K562 (cell line): ENCODE data around the gene APOL2. TPM values are rescaled to one million over a fixed set of nuclear protein-coding genes. Genes with fewer than 3 reads are reported as not detected.

Experiments used
- ATAC-seq: fragments of 200-7000 bp; cut with Tn5 transposase; 3 replicates; pipeline ENCODE4 v1.9.1; 2020; ENCODE audit warnings: moderate library complexity
- BruUV-seq: library from RNA; stranded (reverse); fragments of 400-500 nt; replicated peaks from 2 replicates; lab custom pipeline; 2021; lab: Mats Ljungman, UMichigan
- CTCF ChIA-PET: fragments of 300-600 bp; formaldehyde crosslinking; extraction: SDS; loops from one replicate; lab custom pipeline; 2021; ENCODE audit warnings: low intra/inter-chr PET ratio; lab: Yijun Ruan, JAX
- POLR2A ChIA-PET: fragments of 300-600, 350-650 bp; sonication (Branson Sonifier 250); formaldehyde crosslinking; extraction: SDS; loops from one replicate; lab custom pipeline; 2021; ENCODE audit warnings: antibody characterized with exemption, inconsistent platforms; lab: Yijun Ruan, JAX
- DNase-seq, 4 experiments: peaks; one replicate each; pipeline versions ENCODE4 v3.0.0 to v3.0.0-alpha.2; 2011 to 2018; ENCODE audit warnings: low spot score in 3 of 4, mixed read lengths in 3 of 4; ENCODE audit errors: extremely low read depth in 1 of 4
- FAIRE-seq: peaks from 2 replicates; lab custom pipeline; 2011; peaks lifted over from hg19 to GRCh38; lab: Jason Lieb, UNC
- H2AFZ ChIP-seq: 2 replicates; pipeline ENCODE4 v1.6.0; 2011; ENCODE audit warnings: low read depth, low read length, control low read depth, inconsistent platforms
- H3K27ac ChIP-seq: fragments of 200-600 bp; 3 replicates; pipeline ENCODE4 v1.8.0; 2011; ENCODE audit warnings: low read depth, mild to moderate bottlenecking, control low read depth, inconsistent platforms, low read length, moderate library complexity, mixed read lengths; ENCODE audit errors: extremely low read depth
- H3K27me3 ChIP-seq, 2 experiments: fragments of 300-600 bp in 1 of 2; 2 replicates in 1 of 2; 3 replicates in 1 of 2; pipeline versions ENCODE4 v1.6.0 to v1.8.0; 2011; ENCODE audit warnings: inconsistent platforms in 2 of 2, low read length in 2 of 2, mild to moderate bottlenecking in 1 of 2, mixed read lengths in 1 of 2, moderate library complexity in 1 of 2; ENCODE audit not compliant: control insufficient read depth in 2 of 2, insufficient read depth in 2 of 2
- H3K36me3 ChIP-seq: fragments of 300-600 bp; 3 replicates; pipeline ENCODE4 v1.8.0; 2011; ENCODE audit warnings: mild to moderate bottlenecking, low read length, inconsistent platforms; ENCODE audit not compliant: control insufficient read depth, insufficient read depth
- H3K4me1 ChIP-seq, 2 experiments: fragments of 200-600 bp in 1 of 2; replicated peaks in 1 of 2; 2 replicates in 1 of 2; 3 replicates in 1 of 2; pipeline versions ENCODE4 v1.5.1 to v1.8.0; 2011; ENCODE audit warnings: inconsistent platforms in 2 of 2, low read length in 2 of 2, mild to moderate bottlenecking in 1 of 2, mixed read lengths in 1 of 2, moderate library complexity in 1 of 2; ENCODE audit not compliant: control insufficient read depth in 2 of 2, insufficient read depth in 2 of 2
- H3K4me2 ChIP-seq: 2 replicates; pipeline ENCODE4 v1.6.1; 2011; ENCODE audit warnings: low read length, control low read depth, inconsistent platforms, mixed read lengths; ENCODE audit not compliant: insufficient read depth
- H3K4me3 ChIP-seq: fragments of 200-600 bp; sonication (generic), shearing (Covaris generic); 2 replicates; pipeline ENCODE4 v1.5.1; 2016; ENCODE audit warnings: control low read depth, inconsistent platforms
- H3K79me2 ChIP-seq: fragments of 200-600 bp; 3 replicates; pipeline ENCODE4 v1.8.0; 2011; ENCODE audit warnings: low read length, inconsistent platforms; ENCODE audit not compliant: control insufficient read depth, insufficient read depth
- H3K9ac ChIP-seq, 2 experiments: 2 replicates each; pipeline versions ENCODE4 v1.6.0 to v1.6.1; 2011; ENCODE audit warnings: low read depth in 2 of 2, low read length in 2 of 2, control low read depth in 1 of 2, inconsistent platforms in 1 of 2, mild to moderate bottlenecking in 1 of 2, mixed read lengths in 1 of 2; ENCODE audit not compliant: insufficient read depth in 1 of 2
- H3K9me1 ChIP-seq: one replicate; pipeline ENCODE4 v1.6.0; 2011; ENCODE audit warnings: inconsistent platforms, mild to moderate bottlenecking, low read length, moderate library complexity; ENCODE audit not compliant: control insufficient read depth, insufficient read depth
- H3K9me3 ChIP-seq: replicated peaks from 2 replicates; pipeline ENCODE4 v1.5.1; 2011; ENCODE audit warnings: low read depth, low read length, inconsistent platforms; ENCODE audit not compliant: control insufficient read depth, insufficient read depth
- H4K20me1 ChIP-seq: replicated peaks from 2 replicates; pipeline ENCODE4 v1.6.1; 2011; ENCODE audit warnings: low read length, inconsistent platforms, mixed read lengths; ENCODE audit not compliant: control insufficient read depth, insufficient read depth
- L3MBTL2 ChIP-seq: fragments of 450-650 bp; IDR thresholded peaks from 2 replicates; pipeline ENCODE4 v1.6.1; 2016; ENCODE audit warnings: mild to moderate bottlenecking, moderate library complexity
- MEIS2 ChIP-seq: fragments of 450-650 bp; IDR thresholded peaks from 2 replicates; pipeline ENCODE4 v1.6.1; 2014; ENCODE audit warnings: mild to moderate bottlenecking; ENCODE audit not compliant: partially characterized antibody
- NFIC ChIP-seq: fragments of 450-650 bp; IDR thresholded peaks from 2 replicates; pipeline ENCODE4 v1.6.1; 2017; ENCODE audit warnings: mild to moderate bottlenecking, inconsistent platforms
- SIN3B ChIP-seq: fragments of 450-650 bp; IDR thresholded peaks from 2 replicates; pipeline ENCODE4 v1.6.1; 2017; ENCODE audit warnings: low read depth, mild to moderate bottlenecking, moderate library complexity
- TAF9B ChIP-seq: fragments of 450-650 bp; IDR thresholded peaks from 2 replicates; pipeline ENCODE4 v1.6.1; 2018; ENCODE audit warnings: mild to moderate bottlenecking; ENCODE audit not compliant: partially characterized antibody
- ZNF184 ChIP-seq: sonication (generic); formaldehyde crosslinking; IDR thresholded peaks from 2 replicates; pipeline ENCODE4 v1.5.0; 2020; ENCODE audit warnings: missing genetic modification reagents
- ZNF507 ChIP-seq: conservative IDR thresholded peaks from 2 replicates; pipeline ENCODE4 v1.6.1; 2017; ENCODE audit warnings: missing genetic modification characterization, missing compliant biosample characterization
- WGBS: fragments of 100-300 bp; shearing (Covaris generic); methylation state at CpG from one replicate; pipeline ENCODE4 v1.1.6; 2016; ENCODE audit warnings: low coverage, mixed read lengths; ENCODE audit not compliant: insufficient coverage; ENCODE audit errors: missing lambda C conversion rate; 5-methylcytosine and 5-hydroxymethylcytosine counted together
- in situ Hi-C: fragments of 300-500 bp; cut with MboI; formaldehyde crosslinking; loops from 4 replicates; pipeline ENCODE4 v1.15.0; 2018; ENCODE audit warnings: inconsistent platforms, mixed read lengths
- intact Hi-C: fragments of 100-400 bp; cut with micrococcal nuclease; formaldehyde crosslinking; loops from 2 replicates; pipeline ENCODE4 v1.14.2; 2022
- polyA plus RNA-seq, 8 experiments: library from polyadenylated mRNA; depleted of rRNA in 4 of 8; stranded (reverse) in 5 of 8; unstranded in 3 of 8; fragments of >200 nt; fragmentation: Nextera tagmentation in 2 of 8; fragmentation: Illumina TruSeq in 1 of 8; extraction: Ambion mirVana in 2 of 8; extraction: Trizol in 1 of 8; gene quantifications; 2 replicates each; pipeline versions ENCODE4 v1.2.1 to v1.2.3, GENCODE V29; 2011 to 2014; ENCODE audit warnings: inconsistent platforms in 1 of 8, missing spikeins in 1 of 8
- total RNA-seq, 7 experiments: library from RNA; depleted of rRNA in 6 of 7; stranded (reverse); fragments of >200 nt in 6 of 7; fragmentation: Illumina TruSeq in 2 of 7; extraction: Trizol in 2 of 7; gene quantifications; 2 replicates each; pipeline versions ENCODE4 v1.2.1 to v1.2.3, GENCODE V29; 2011 to 2021; ENCODE audit warnings: low replicate concordance in 1 of 7

The APOL2 gene
- total and polyA plus RNA-seq, 9 of the 15 experiments (the other 6 are each of a cell fraction or from before 2014, with no cell fraction given): 2.7 to 10.6 (median 8.9) TPM

- in situ Hi-C loops: no loop called here
- H3K4me3 ChIP-seq: peak overlapping the region; percentile 59
- H3K9me3 ChIP-seq: peaks cover 2% of the 10 kb centered on the region; the same call in 1 of the 2 replicates
- peaks cover 3% of the 10 kb centered on the region; the same call in 1 of the 3 replicates for H3K36me3 ChIP-seq
- H3K27me3 ChIP-seq: no peaks in the 10 kb centered on the region
- 0 out of 2 replicates have a peak, but pooled peaks have one; percentile 47 for TF ChIP-seq ZNF184 (CRISPR knock-in tag)
- no peak for TF ChIP-seq SIN3B
- peak; percentile 5 for TF ChIP-seq TAF9B
- no peak for TF ChIP-seq MEIS2
- no peak for TF ChIP-seq L3MBTL2
- TF ChIP-seq ZNF507 (tag): no peak
- peak; percentile 59 for TF ChIP-seq NFIC
- no TSS peak for BruUV-seq
- ChIA-PET POLR2A (interaction anchor here (0.6 to 3.2 kb wide), 9 partner anchors 8 to 252 kb away, joined by 3 to 15 read pairs (median 3); partner anchors contain the start of genes APOL1 and APOL3), CTCF (no interaction called here)
- H4K20me1 ChIP-seq: no peaks in the 10 kb centered on the region
- FAIRE-seq: peak; percentile 70
- peak overlapping the region; percentile 94 for H2AFZ ChIP-seq
- H3K4me2 ChIP-seq: peak overlapping the region; percentile 97
- H3K79me2 ChIP-seq: peaks cover 23% of the 10 kb centered on the region
- no peaks in the 10 kb centered on the region for H3K9me1 ChIP-seq
- DNase-seq: peak; percentile 36 to 48 (median 45)
- peaks cover 4 to 6% of the 10 kb centered on the region in 2 experiments; a peak in 4 of 5 replicates for H3K4me1 ChIP-seq
- intact Hi-C loops: loop anchor here (5.0 kb wide), 1 partner anchor 39 kb away; no protein-coding TSS in a partner anchor
- H3K27ac ChIP-seq: peak overlapping the region; percentile 87
- peak; percentile 66 for ATAC-seq
- 0% methylated on average over 5 of the region's 5 CpGs for WGBS
- peak overlapping the region; percentile 74 to 89 for H3K9ac ChIP-seq
These were observed 766 bp downstream of the APOL2 start for GRCh38 chr22:36238373-36239149.
